KOPT-K1 (cell line): ENCODE measurements around the gene QRFPR.

Experiments used
- H3K27ac ChIP-seq: fragments of 200-600 bp; sonication (generic); 2 replicates; pipeline ENCODE4 v1.5.1; 2016; ENCODE audit warnings: antibody characterized with exemption, mild to moderate bottlenecking, low read depth, low read length; ENCODE audit not compliant: poor library complexity, severe bottlenecking
- H3K36me3 ChIP-seq: fragments of 200-600 bp; sonication (generic); 2 replicates; pipeline ENCODE4 v1.5.1; 2017; ENCODE audit warnings: antibody characterized with exemption, mild to moderate bottlenecking, low read length, moderate library complexity; ENCODE audit not compliant: insufficient read depth
- H3K9me3 ChIP-seq: fragments of 200-600 bp; sonication (generic); 2 replicates; pipeline ENCODE4 v1.5.1; 2017; ENCODE audit warnings: antibody characterized with exemption, low read length, mild to moderate bottlenecking; ENCODE audit not compliant: insufficient read depth, poor library complexity, severe bottlenecking

The QRFPR gene

GRCh38 chr4:121373841-121374240 lies 7.0 kb downstream of the QRFPR start:
- Histone ChIP-seq H3K27ac (no peak overlapping the region), H3K9me3 (no peaks in the 10 kb centered on the region), H3K36me3 (no peaks in the 10 kb centered on the region)

- H3K36me3 ChIP-seq, result no peaks in the 10 kb centered on the region
- no peaks in the 10 kb centered on the region for H3K9me3 ChIP-seq
- H3K27ac ChIP-seq, result no peak overlapping the region
Measured at GRCh38 chr4:121370729-121371325, 10.0 kb downstream of the QRFPR start.

- Histone ChIP-seq H3K36me3 (no peaks in the 10 kb centered on the region), H3K27ac (no peak overlapping the region), H3K9me3 (no peaks in the 10 kb centered on the region)
Measured at GRCh38 chr4:121360495-121360894, 20.3 kb downstream of the QRFPR start.

- H3K36me3 ChIP-seq, result no peaks in the 10 kb centered on the region
Measured at GRCh38 chr4:121358473-121358872, 22.3 kb downstream of the QRFPR start.

GRCh38 chr4:121353213-121353612 lies 27.6 kb downstream of the QRFPR start:
- peaks cover 7% of the 10 kb centered on the region for H3K9me3 ChIP-seq
- H3K36me3 ChIP-seq, result no peaks in the 10 kb centered on the region
- H3K27ac ChIP-seq, result no peak overlapping the region

More at GRCh38 chr4:121358473-121358872, 22.3 kb downstream of the QRFPR start:
- H3K9me3 ChIP-seq, result peaks cover 7% of the 10 kb centered on the region
- no peak overlapping the region for H3K27ac ChIP-seq

GRCh38 chr4:121344098-121344497 lies 36.7 kb downstream of the QRFPR start:
- no peak overlapping the region for H3K27ac ChIP-seq
- no peaks in the 10 kb centered on the region for H3K36me3 ChIP-seq
- no peaks in the 10 kb centered on the region for H3K9me3 ChIP-seq

- H3K27ac ChIP-seq, result no peak overlapping the region
- H3K9me3 ChIP-seq, result no peaks in the 10 kb centered on the region
- no peaks in the 10 kb centered on the region for H3K36me3 ChIP-seq
Measured at GRCh38 chr4:121340247-121340646, 40.6 kb downstream of the QRFPR start.

- H3K9me3 ChIP-seq, result no peaks in the 10 kb centered on the region
- no peak overlapping the region for H3K27ac ChIP-seq
- H3K36me3 ChIP-seq, result no peaks in the 10 kb centered on the region
Measured at GRCh38 chr4:121339824-121340223, 41.0 kb downstream of the QRFPR start.

- Histone ChIP-seq H3K36me3 (no peaks in the 10 kb centered on the region), H3K9me3 (no peaks in the 10 kb centered on the region), H3K27ac (no peak overlapping the region)
Measured at GRCh38 chr4:121339307-121339706, 41.5 kb downstream of the QRFPR start.

GRCh38 chr4:121338518-121338917 lies 42.3 kb downstream of the QRFPR start:
- Histone ChIP-seq H3K9me3 (no peaks in the 10 kb centered on the region), H3K27ac (no peak overlapping the region), H3K36me3 (no peaks in the 10 kb centered on the region)

GRCh38 chr4:121336706-121337105 lies 44.1 kb downstream of the QRFPR start:
- Histone ChIP-seq H3K9me3 (no peaks in the 10 kb centered on the region), H3K36me3 (no peaks in the 10 kb centered on the region), H3K27ac (no peak overlapping the region)

- Histone ChIP-seq H3K27ac (no peak overlapping the region), H3K36me3 (no peaks in the 10 kb centered on the region), H3K9me3 (no peaks in the 10 kb centered on the region)
Measured at GRCh38 chr4:121330180-121330665, 50.6 kb downstream of the QRFPR start.

- H3K9me3 ChIP-seq, result no peaks in the 10 kb centered on the region
- H3K27ac ChIP-seq, result no peak overlapping the region
- H3K36me3 ChIP-seq, result no peaks in the 10 kb centered on the region
Measured at GRCh38 chr4:121326597-121326996, 54.2 kb downstream of the QRFPR start.

- H3K9me3 ChIP-seq, result no peaks in the 10 kb centered on the region
- no peaks in the 10 kb centered on the region for H3K36me3 ChIP-seq
- no peak overlapping the region for H3K27ac ChIP-seq
Measured at GRCh38 chr4:121324331-121324730, 56.5 kb downstream of the QRFPR start.

- H3K36me3 ChIP-seq, result no peaks in the 10 kb centered on the region
- no peaks in the 10 kb centered on the region for H3K9me3 ChIP-seq
- no peak overlapping the region for H3K27ac ChIP-seq
Measured at GRCh38 chr4:121321466-121321865, 59.4 kb downstream of the QRFPR start.

GRCh38 chr4:121316091-121316490 lies 64.7 kb downstream of the QRFPR start:
- H3K36me3 ChIP-seq, result no peaks in the 10 kb centered on the region
- H3K27ac ChIP-seq, result no peak overlapping the region
- H3K9me3 ChIP-seq, result no peaks in the 10 kb centered on the region
